Measurements from ENCODE around the gene ILKAP. TPM values are rescaled to one million over a fixed set of nuclear protein-coding genes. Genes with fewer than 3 reads are reported as not detected.
"Not testable (repeated sequence)": the region's sequence is repeated elsewhere in the genome, so short reads cannot be mapped to it uniquely, and the experiment has no call there.

ILKAP gene
- polyA plus RNA-seq, 3 donors = 39.3 to 42.9 (median 42.4) TPM

- DNase-seq (ENCODE audit: low read depth in 3 of 3, low spot score in 2 of 3) = peak in 1 of 3 donors; percentile 45
Observed at GRCh38 chr2:238203973-238204683, 633 bp upstream of the ILKAP start.

GRCh38 chr2:238202326-238203093 is 985 bp downstream of the ILKAP start:
- DNase-seq (ENCODE audit: low read depth in 3 of 3, low spot score in 2 of 3) = no peak

- DNase-seq (ENCODE audit: low read depth in 3 of 3, low spot score in 2 of 3) = no peak
Observed at GRCh38 chr2:238190445-238190844, 13.1 kb downstream of the ILKAP start.

GRCh38 chr2:238187618-238188548 is 15.6 kb downstream of the ILKAP start:
- no peak for DNase-seq (ENCODE audit: low read depth in 3 of 3, low spot score in 2 of 3)

- DNase-seq (ENCODE audit: low read depth in 3 of 3, low spot score in 2 of 3) = no peak
Observed at GRCh38 chr2:238183821-238184220, 19.7 kb downstream of the ILKAP start.

- DNase-seq (ENCODE audit: low read depth in 3 of 3, low spot score in 2 of 3) = no peak
Observed at GRCh38 chr2:238182362-238182761, 21.1 kb downstream of the ILKAP start.

- DNase-seq (ENCODE audit: low read depth in 3 of 3, low spot score in 2 of 3) = no peak
Observed at GRCh38 chr2:238180554-238180953, 22.9 kb downstream of the ILKAP start.

- no peak for DNase-seq (ENCODE audit: low read depth in 3 of 3, low spot score in 2 of 3)
Observed at GRCh38 chr2:238176613-238177012, 26.9 kb downstream of the ILKAP start.

GRCh38 chr2:238174701-238175100 is 28.8 kb downstream of the ILKAP start:
- no peak for DNase-seq (ENCODE audit: low read depth in 3 of 3, low spot score in 2 of 3)

- no peak for DNase-seq (ENCODE audit: low read depth in 3 of 3, low spot score in 2 of 3)
Observed at GRCh38 chr2:238174291-238174690, 29.2 kb downstream of the ILKAP start.

GRCh38 chr2:238173692-238174091 is 29.8 kb downstream of the ILKAP start:
- no peak for DNase-seq (ENCODE audit: low read depth in 3 of 3, low spot score in 2 of 3)

- DNase-seq (ENCODE audit: low read depth in 3 of 3, low spot score in 2 of 3) = no peak
Observed at GRCh38 chr2:238172439-238172838, 31.1 kb downstream of the ILKAP start.

GRCh38 chr2:238171575-238172187 is 31.8 kb downstream of the ILKAP start:
- DNase-seq (ENCODE audit: low read depth in 3 of 3, low spot score in 2 of 3) = no peak

GRCh38 chr2:238171072-238171431 is 32.4 kb downstream of the ILKAP start:
- DNase-seq (ENCODE audit: low read depth in 3 of 3, low spot score in 2 of 3) = not testable (repeated sequence)

GRCh38 chr2:238170386-238171071 is 33.0 kb downstream of the ILKAP start:
- no peak for DNase-seq (ENCODE audit: low read depth in 3 of 3, low spot score in 2 of 3)

- DNase-seq (ENCODE audit: low read depth in 3 of 3, low spot score in 2 of 3) = no peak
Observed at GRCh38 chr2:238169708-238170251, 33.7 kb downstream of the ILKAP start.

- DNase-seq (ENCODE audit: low read depth in 3 of 3, low spot score in 2 of 3) = no peak
Observed at GRCh38 chr2:238169048-238169707, 34.3 kb downstream of the ILKAP start.

GRCh38 chr2:238168196-238169047 is 35.1 kb downstream of the ILKAP start:
- DNase-seq (ENCODE audit: low read depth in 3 of 3, low spot score in 2 of 3) = no peak

All from right renal cortex interstitium (tissue), 3 donors.